GM19351 (cell line): ENCODE measurements around the gene MEGF9.
"Not testable (repeated sequence)": the region's sequence is repeated elsewhere in the genome, so short reads cannot be mapped to it uniquely, and the experiment has no call there.

Source experiments
- ATAC-seq: cut with Tn5 transposase; IDR thresholded peaks from one replicate; pipeline ENCODE4 v1.9.1; 2021; ENCODE audit warnings: mild to moderate bottlenecking, moderate library complexity; ENCODE audit not compliant: unreplicated experiment

MEGF9 gene

DNA sequence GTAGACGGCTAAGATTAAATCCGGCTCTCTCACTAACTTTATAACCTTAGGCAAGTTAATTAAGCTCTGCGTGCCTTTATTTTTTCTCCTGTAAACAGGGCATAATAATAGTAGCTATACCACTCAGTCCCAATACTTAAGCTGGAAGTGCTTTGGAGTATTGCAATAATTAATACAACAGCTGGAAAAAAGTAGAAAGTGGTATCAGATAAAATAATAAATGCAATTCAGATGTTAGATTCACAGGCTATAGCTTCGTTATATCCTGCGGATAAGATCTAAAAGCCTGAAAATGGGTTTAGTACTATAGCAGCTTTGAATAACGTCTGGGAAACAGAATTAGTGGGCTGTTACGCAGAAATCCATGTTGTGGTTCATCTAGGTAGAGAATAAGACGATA lies 51.8 kb downstream of the MEGF9 start:
- no peak for ATAC-seq

DNA sequence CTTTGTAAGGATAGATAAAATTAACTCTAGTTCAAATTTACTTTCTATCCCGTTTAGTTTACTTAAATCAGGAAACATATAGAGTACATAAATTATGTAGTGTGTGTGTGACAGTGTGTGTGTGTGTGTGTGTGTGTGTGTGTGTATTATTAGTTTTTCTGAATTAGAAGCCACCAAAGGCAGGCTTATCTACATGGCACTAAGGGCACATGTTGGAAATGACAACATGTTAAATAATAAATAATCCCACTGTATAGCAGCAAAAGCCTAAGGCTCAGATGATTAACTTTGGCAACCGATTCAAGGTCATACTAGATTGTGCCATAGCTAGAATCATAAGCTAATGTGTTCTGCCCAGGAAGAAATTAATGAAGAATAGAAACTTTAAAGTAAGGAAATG lies 54.6 kb downstream of the MEGF9 start:
- no peak for ATAC-seq

DNA sequence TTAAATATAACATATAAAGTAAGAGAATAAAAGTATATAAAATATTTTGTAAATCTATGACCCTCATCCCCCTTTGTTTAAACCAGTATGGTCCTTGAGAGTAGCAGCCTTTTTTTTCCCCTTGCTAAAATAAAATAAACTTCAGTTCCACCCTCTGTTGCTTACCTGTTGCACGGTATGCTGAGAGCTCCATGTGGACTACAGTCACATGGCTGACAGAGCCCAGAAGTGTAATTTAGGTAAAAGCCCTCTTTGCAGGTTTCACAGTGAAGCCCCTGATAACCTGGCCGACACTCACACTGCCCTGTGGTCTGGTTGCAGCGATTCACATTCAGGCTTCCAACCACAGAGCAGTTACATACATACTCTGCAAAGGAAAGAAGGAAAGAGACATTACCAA lies 55.1 kb downstream of the MEGF9 start:
- no peak for ATAC-seq

DNA sequence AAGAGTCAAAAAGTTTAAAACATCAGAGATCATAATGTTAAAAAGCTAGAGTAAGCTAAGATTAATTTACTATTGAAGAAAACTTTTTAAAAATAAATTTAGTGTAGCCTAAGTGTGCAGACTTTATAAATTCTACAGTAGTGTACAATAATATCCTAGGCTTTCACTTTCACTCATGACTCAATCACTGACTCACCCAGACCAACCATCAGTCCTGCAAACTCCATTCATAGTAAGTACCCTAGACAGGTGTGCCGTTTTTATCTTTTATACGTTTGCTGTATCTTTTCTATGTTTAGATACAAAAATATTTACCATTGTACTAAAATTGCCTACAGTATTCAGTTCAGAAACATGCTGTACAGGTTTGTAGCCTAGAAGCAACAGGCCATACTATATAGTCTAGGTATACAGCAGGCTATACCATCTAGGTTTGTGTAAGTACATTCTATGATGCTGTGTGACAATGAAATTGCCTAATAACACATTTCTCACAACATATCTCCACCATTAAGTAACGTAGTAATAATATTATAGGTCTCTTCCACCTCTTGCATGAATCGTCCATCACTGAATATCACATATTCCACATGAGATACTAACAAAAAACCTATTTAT lies 59.2 kb downstream of the MEGF9 start:
- ATAC-seq, result peak; percentile 81

DNA sequence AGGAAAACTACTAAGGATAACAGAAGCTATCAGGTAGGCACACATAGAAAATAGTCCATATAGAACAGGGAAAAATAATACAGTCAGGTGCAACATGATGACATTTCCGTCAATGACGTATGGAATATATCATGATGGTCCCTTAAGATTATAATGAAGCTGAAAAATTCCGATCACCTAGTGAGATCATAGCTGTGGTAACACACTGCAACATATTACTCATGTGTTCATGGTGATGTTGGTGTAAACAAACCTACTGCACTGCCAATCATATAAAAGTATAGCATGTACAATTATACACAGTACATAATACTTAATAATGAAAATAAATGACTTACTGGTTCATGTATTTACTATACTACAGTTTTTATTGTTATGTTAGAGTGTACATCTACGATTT lies 60.0 kb downstream of the MEGF9 start:
- no peak for ATAC-seq

DNA sequence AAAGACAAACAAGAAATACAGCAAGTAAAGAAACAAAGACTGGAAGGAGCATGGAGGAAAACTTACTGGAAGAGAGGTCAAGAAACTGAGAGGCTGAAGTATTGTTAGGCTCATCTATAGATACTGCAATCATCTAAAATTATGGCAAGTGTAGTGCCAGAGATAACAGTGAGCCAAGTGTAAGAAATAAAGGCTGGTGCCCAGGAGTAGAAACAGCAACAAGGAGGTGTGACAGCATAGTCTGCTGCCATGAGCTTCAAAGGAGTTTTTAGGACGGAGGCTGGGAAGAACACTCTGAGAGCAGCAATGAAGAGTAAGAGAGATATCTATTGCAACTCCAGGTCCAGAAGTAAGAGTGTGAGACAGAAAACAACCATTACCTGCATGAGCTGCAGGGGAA lies 60.5 kb downstream of the MEGF9 start:
- ATAC-seq, result no peak

DNA sequence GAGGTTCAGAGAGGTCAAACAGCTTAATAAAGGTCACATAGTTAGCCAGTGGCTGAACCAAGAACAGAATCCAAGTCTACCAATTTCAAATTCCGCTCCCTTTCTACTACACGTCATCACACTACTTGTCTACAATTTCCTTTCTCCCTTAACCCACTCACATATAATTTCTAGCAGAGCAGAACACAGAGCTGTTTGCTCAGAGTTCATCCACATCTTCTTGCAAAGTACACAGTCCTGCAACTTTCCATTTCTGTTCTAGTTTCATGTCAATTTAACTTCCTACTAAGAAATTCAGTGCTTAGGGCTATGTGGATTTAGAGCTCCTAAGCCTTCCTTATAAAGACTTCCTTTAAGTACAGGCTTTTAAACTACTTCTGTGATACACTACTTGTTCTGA lies 61.3 kb downstream of the MEGF9 start:
- no peak for ATAC-seq

DNA sequence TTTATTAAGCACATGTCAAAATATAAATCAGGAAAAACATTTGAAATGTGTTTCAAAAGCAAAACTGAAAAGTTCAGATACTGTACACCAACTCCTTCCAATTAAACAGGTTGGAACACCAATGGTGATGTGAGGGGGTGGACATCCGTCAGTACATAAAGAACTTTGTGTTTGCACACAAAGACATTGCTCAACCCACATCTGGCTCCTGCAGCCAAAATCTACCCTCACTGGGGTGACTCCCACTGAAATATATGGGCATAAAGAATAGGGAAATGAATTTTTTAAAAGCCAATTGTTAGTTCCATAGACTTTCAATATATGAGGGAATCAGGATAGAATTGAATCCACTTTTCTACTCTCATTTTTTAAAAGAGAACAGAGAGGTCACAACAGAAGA lies 63.9 kb downstream of the MEGF9 start:
- ATAC-seq, result no peak

DNA sequence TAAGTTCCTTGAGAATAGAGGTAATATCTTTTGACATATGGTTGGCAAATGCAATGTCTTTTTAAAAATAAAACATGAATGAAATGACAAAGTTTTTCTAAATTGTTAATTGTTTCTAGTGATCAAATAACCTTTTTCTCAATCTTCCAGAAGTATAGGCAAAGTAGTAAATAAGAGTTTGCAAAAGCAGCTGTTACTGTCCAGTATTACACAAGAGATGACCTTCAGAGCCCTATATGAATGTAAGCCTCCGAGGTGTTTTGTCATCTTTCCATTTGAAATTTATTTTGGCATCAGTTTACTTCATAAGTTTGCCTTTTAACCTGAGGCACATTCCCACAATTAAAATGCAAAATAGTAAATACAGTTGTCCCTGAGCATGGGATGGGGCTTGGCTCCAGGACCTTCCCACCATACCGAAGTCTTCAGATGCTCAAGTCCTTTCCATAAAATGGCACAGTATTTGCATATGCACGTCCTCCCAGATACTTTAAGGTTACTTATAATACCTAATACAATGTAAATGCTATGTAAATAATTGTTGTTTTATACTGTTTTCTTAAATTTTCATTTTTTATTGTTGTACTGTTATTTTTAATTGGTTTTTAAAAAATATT lies 65.6 kb downstream of the MEGF9 start:
- no peak for ATAC-seq

DNA sequence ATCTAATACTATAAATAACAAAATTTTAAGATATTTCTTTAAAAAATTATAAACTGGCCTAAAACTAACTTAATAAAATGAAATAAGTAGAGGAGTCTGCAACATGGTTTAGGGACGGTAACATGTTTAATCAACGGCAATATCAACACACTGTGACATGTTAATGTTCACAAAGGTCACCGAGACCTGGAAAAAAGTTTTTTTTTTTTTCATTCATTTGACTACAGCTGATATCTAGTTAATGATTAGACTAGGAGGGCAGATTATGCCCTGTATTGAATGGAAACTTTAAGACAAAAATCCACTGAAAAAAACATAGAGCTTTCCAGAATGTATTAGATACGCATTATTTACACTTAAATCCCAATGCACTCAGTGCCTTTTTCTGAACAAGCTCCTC lies 67.3 kb downstream of the MEGF9 start:
- ATAC-seq, result no peak

DNA sequence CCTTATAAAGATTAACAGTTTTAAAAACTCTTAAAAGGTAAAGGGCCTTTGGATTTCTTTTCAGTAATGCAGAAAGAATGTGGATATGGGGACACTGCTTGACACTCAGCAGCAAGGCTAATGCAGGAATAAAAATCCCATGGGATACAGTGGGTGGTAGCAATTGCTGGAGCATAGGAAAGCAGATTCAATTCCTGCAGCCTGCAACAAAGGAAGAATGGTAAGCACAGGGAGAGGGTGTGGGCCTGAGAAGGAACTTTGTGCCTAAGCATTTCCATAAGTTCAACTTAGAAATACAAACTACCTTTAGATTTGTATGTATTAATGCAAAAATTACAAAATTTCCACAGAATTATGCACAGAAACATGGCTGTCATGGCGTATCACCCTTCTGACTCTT lies 68.5 kb downstream of the MEGF9 start:
- no peak for ATAC-seq

DNA sequence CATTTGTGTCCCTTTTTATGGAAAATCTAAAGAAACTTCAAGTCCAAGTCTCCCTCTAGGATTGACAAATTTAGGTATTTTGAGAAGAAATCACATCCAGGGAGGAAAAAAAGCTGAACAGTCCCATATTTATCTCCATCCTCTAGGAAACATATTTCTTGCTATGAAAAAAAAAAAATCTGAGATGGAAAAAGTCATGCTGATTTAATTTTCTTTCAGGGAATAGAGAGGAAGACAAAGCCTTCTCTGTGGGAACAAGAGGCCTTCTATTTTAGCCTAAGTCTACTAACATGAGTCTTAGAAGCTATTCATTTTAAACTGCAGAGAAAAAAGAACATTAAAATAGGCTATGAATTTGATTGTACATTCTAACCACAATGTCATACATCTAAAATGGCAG lies 71.2 kb downstream of the MEGF9 start:
- no peak for ATAC-seq

DNA sequence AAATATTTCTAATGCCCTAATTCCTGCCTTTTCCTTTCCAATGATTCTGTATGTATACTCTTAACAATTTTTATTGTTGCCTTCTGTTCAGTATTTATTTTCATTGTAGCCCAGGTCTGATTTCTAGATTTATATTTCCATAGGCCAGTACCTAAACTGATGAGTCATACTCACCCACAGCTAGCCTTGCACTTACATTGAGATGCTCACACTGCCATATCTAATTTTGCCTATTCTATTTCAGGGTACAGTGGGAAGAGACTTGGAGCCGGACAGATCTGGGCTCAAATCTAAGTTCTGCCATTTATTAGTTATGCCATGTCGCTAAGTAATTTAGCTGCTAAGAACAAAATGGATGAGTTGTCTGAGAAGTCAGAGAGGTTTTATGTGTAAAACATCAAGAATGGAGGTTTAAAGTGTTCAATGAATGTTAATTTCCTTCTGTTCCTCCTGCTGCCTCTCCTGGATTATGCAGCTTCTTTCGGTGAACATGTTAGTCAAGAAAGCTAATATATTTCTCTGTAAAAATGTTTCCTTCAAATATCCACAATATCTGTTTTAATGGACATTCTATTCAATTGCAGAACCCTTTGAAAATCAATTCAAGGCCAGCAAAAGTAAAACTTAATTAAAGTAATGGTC lies 72.0 kb downstream of the MEGF9 start:
- no peak for ATAC-seq

DNA sequence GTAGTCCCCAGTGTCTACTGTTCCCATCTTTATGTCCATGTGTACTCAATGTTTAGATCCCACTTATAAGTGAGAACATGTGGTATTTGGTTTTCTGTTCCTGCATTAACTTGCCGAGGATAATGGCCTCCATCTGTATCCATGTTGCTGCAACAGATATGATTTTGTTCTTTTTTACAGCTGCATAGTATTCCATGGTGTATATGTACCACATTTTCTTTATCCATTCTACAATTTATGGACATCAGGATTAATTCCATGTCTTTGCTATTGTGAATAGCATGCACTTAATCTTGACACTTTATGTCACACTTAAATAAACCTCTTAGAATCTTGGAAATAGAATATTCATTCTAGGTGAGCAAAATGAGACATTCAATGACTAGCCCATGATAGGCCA lies 73.4 kb downstream of the MEGF9 start:
- ATAC-seq, result not testable (repeated sequence)

DNA sequence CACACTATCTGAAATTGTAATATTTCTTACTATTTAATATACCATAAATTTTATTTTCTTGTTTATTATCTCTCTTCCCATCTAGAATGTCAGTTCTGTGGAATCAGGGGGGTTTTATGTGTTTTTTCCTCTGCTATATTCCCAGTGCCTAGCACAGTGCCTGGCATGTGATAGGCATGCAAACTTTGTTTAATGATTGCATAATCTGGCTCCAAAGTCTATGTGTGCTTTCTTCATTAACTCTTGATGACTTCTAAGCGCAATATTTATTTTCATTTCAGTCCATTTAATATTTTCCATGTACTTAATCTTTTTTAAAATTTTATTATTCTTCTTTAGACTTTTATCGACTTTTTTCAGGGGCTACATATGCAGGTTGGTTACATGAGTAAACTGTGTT lies 73.9 kb downstream of the MEGF9 start:
- no peak for ATAC-seq

DNA sequence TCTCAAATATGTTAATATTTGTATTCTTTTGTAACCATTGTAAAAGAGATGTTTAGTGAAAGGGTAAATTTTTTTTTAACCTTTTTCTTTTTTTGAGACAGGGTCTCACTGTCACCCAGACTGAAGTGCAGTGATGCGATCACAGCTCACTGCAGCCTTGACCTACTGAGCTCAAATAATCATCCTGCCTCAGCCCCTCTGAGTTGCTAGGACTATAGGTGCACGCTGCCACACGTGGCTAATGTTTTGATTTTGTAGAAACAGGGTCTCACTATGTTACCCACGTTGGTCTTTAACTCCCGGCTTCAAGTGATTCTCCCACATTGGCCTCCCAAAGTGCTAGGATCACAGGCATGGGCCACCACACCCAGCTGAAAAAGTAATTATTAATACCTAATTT lies 76.4 kb downstream of the MEGF9 start:
- ATAC-seq, result no peak

DNA sequence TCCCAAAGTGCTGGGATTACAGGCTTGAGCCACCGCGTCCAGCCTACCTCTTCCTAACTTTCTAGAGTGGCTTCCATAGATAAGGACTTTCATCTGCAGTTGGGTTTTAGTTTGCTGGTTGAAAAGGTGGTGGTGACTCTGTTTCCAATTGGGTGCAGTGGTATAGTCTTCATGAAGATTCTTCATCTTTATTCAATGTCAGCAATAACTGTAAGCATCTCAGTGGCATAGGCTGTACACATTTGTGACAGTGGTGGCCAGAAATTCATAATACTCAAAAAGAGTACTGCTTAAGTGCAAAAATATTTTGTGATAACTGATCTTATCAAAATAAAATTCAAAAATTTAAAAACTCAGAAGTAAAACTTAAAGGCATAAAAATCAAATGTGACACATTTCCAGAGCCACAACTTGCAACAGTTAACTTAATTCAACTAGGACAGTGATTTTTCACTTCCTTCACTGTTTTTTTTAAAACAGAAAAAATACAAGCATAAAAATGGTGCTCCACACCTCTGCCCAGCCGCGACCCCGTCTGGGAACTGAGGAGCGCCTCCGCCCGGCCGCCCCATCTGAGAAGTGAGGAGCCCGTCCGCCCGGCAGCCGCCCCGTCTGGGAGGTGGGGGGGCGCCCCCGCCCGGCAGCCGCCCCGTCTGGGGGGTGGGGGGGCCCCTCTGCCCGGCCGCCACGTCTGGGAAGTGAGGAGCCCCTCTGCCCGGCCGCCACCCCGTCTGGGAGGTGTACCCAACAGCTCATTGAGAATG lies 77.9 kb downstream of the MEGF9 start:
- ATAC-seq, result no peak

DNA sequence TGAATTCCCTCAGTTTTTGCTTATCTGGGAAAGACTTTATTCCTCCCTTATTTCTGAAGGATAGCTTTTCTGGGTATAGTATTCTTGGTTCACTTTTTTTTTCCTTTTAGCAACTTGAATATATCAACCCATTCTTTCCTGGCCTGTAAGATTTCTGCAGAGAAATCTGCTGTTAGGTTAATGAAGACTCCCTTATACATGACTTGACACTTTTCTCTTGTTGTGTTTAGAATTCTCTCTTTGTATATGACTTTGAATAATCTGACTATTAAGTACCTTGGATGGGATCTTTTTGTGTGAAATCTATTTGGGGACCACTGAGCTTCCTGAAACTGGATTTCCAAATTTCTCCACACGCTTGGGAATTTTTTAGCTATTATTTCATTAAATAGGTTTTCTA lies 79.3 kb downstream of the MEGF9 start:
- no peak for ATAC-seq

DNA sequence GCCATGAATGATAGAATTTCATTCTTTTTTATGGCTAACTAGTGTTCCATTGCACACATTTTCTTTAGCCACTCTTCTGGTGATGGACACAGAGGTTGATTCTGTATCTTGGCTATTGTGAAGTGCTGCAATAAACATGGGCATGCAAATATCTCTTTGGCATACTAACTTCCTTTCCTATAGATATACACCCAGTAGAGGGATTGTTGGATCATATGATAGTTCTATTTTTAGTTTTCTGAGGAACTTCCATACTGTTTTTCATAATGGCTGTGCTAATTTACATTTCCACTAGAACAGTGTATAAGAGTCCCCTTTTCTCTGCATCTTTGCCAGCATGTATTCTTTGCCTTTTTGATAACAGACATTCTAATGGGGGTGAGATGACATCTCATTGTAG lies 83.9 kb downstream of the MEGF9 start:
- no peak for ATAC-seq

DNA sequence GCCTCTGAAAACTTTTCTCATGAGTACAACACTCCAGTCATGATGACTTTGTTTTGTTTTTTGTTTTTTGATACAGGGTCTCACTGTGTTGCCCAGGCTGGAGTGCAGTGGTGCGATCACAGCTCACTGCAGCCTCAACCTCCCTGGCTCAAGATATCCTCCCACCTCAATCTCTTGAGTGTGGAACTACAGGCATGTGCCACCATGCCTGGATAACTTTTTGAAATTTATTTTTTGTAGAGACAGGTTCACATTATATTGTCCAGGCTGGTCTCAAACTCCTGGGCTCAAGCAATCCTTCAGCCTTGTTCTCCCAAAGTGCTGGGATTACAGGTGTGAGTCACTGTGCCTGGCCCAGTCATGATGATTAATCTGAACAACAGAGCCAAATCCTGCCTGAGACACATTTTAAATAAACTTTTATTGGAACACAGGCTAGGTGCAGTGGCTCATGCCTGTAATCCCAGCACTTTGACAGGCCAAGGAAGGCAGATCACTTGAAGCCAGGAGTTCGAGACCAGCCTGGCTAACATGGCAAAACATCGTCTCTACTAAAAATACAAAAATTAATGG lies 85.3 kb downstream of the MEGF9 start:
- not testable (repeated sequence) for ATAC-seq

DNA sequence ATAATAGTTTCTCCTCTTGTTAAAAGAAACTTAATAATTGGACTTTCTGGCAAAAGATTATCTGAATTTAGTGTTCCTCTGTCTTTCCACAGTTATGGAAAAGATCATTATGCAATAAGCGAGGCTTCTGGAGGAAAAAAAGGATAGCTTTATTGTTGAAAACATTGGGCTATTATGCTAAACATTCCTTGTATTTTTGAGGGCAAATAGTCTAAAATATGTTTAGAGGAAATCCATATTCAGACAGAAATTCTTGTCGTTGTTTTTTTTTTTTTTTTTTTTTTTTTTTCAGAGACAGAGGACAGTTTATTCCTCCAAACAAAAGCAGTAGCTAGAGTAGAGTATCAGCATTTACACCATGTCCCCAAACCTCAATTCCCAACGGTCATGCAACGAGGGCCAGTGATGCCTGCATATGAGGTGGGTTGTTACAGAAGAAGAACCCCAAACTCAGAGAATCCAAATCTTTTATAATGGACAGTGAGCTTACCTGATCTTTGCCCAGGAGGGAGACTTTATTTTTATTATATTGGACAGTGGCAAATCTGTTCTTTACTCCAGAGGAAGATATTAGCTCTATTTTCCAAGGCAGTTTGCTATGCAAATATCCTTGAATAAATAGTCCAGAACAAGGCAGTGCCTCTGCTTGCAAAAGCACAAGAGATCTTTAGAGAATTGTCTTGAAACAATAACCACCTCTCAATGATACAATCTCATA lies 85.9 kb downstream of the MEGF9 start:
- ATAC-seq, result no peak
